Transverse colon (tissue), 4 donors: ENCODE results near the gene ARHGAP10. TPM values are rescaled to one million over a fixed set of nuclear protein-coding genes. Genes with fewer than 3 reads are reported as not detected.

Experiments
- DNase-seq: peaks from one replicate; pipeline ENCODE4 v3.0.0-alpha.2; 2019
- H3K27ac ChIP-seq, 4 donors: fragments of 200-600 bp; sonication (generic); 2 replicates each; pipeline ENCODE4 v1.5.1; 2016 to 2018; ENCODE audit warnings: inconsistent platforms in 4 of 4
- H3K27me3 ChIP-seq: fragments of 200-600 bp; sonication (generic); 2 replicates; pipeline ENCODE4 v1.5.1; 2017; ENCODE audit warnings: inconsistent platforms
- H3K36me3 ChIP-seq, 4 donors: fragments of 200-600 bp; sonication (generic); 2 replicates each; pipeline ENCODE4 v1.5.1; 2017 to 2019; ENCODE audit warnings: inconsistent platforms in 4 of 4
- H3K4me1 ChIP-seq, 4 donors: fragments of 200-600 bp; sonication (generic); 2 replicates each; pipeline ENCODE4 v1.5.1; 2017 to 2020; ENCODE audit warnings: inconsistent platforms in 4 of 4
- H3K4me3 ChIP-seq, 4 donors: fragments of 200-600 bp; sonication (generic); 1 replicate in 1 of 4; 2 replicates in 3 of 4; pipeline versions ENCODE4 v1.5.1 to v1.6.1; 2017 to 2019; ENCODE audit warnings: inconsistent platforms in 4 of 4
- H3K9me3 ChIP-seq, 2 donors: fragments of 200-600 bp; sonication (generic); 2 replicates each; pipeline ENCODE4 v1.5.1; 2017 to 2019; ENCODE audit warnings: inconsistent platforms in 2 of 2
- EP300 ChIP-seq: sonication (generic); formaldehyde crosslinking; IDR thresholded peaks from one replicate; pipeline ENCODE4 v1.6.1; 2017; ENCODE audit warnings: antibody characterized with exemption, low read depth
- POLR2A ChIP-seq: fragments of 450-650 bp; IDR thresholded peaks from one replicate; pipeline ENCODE4 v1.6.1; 2016; ENCODE audit warnings: antibody characterized with exemption, mild to moderate bottlenecking, moderate library complexity
- POLR2AphosphoS5 ChIP-seq, 3 donors: sonication (generic); formaldehyde crosslinking; IDR thresholded peaks; one replicate each; pipeline ENCODE4 v1.6.1; 2016; ENCODE audit warnings: antibody characterized with exemption in 3 of 3
- WGBS, 2 donors: methylation state at CpG; one replicate each; pipeline ENCODE4 v1.1.5; 2018; ENCODE audit warnings: low coverage in 1 of 2; 5-methylcytosine and 5-hydroxymethylcytosine counted together
- in situ Hi-C, 4 donors: fragments of 200-750 bp; cut with MboI; loops; one replicate each; pipeline versions ENCODE4 v1.15.0 to v1.15.1; 2017; ENCODE audit warnings: low sequenced_read_pairs in 3 of 4, low pct_ligation_motif_present in 1 of 4, low pct_unique_long_range_greater_than_20kb in 1 of 4
- intact Hi-C: fragments of 100-400 bp; cut with DNase I; formaldehyde crosslinking; loops from one replicate; pipeline ENCODE4 v1.15.1; 2023; ENCODE audit warnings: low total_unique reads
- total RNA-seq, 4 donors: library from RNA; depleted of rRNA; stranded (reverse); fragments of >200 nt; gene quantifications; one replicate each; pipeline ENCODE4 v1.1.0, GENCODE V29; 2016
- TF ChIP-seq, protein P1 (sequence below), 5 experiments: fragments of 200-600 bp in 3 of 5; fragments of 450-650 bp in 2 of 5; sonication (generic) in 3 of 5; IDR thresholded peaks; 1 replicate in 2 of 5; 2 replicates in 3 of 5; pipeline ENCODE4 v1.5.1; 2016 to 2017; ENCODE audit warnings: antibody characterized with exemption in 5 of 5, inconsistent platforms in 3 of 5, mild to moderate bottlenecking in 2 of 5, moderate library complexity in 1 of 5

ARHGAP10 gene
- total RNA-seq, 4 donors from 2014 or later: 14.7 to 27.3 (median 22.9) TPM

DNA sequence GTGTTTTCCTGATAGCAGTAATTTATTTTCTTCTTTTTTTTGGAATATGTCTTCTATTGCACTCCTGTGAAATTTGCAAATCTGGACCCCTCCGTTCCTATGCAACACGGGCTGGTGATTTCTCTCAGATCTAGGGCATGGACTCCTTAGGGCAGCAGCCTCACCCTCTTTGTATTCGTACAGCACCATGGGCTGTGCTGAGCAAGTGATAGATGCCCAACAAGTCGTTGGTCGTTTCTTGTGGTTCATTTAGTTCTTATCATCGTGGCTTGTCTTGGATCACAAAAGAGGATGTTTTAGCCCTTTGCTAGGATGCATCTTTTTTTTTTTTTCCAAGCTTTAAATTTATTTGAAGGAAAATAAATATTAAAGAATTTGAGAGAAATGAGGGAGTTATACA, 82.1 kb downstream of the ARHGAP10 start:
- in situ Hi-C loops: no loop called here
- no peak for DNase-seq
- H3K27ac ChIP-seq: peak overlapping the region in 2 of 4 donors; percentile 51 to 54
- intact Hi-C loops: no loop called here
- 84 to 91% methylated on average over 3 to 6 of the region's 6 CpGs for WGBS, 2 donors
- TF ChIP-seq POLR2A (no peak), EP300 (no peak), POLR2AphosphoS5 (IDR thresholded peaks at IDR 0.05) (no peak)
- TF ChIP-seq, protein P1, sequence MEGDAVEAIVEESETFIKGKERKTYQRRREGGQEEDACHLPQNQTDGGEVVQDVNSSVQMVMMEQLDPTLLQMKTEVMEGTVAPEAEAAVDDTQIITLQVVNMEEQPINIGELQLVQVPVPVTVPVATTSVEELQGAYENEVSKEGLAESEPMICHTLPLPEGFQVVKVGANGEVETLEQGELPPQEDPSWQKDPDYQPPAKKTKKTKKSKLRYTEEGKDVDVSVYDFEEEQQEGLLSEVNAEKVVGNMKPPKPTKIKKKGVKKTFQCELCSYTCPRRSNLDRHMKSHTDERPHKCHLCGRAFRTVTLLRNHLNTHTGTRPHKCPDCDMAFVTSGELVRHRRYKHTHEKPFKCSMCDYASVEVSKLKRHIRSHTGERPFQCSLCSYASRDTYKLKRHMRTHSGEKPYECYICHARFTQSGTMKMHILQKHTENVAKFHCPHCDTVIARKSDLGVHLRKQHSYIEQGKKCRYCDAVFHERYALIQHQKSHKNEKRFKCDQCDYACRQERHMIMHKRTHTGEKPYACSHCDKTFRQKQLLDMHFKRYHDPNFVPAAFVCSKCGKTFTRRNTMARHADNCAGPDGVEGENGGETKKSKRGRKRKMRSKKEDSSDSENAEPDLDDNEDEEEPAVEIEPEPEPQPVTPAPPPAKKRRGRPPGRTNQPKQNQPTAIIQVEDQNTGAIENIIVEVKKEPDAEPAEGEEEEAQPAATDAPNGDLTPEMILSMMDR (IDR thresholded peaks at IDR 0.05): no peak
- H3K27me3 ChIP-seq: no peaks in the 10 kb centered on the region
- no peaks in the 10 kb centered on the region for H3K9me3 ChIP-seq
- H3K36me3 ChIP-seq: no peaks in the 10 kb centered on the region
- peaks cover 8 to 55% (median 13%) of the 10 kb centered on the region in 4 donors for H3K4me1 ChIP-seq
- H3K4me3 ChIP-seq: no peak overlapping the region

GRCh38 chr4:147814376-147814775, 82.5 kb downstream of the ARHGAP10 start:
- no peaks in the 10 kb centered on the region for H3K27me3 ChIP-seq
- peaks cover 8 to 53% (median 13%) of the 10 kb centered on the region in 4 donors for H3K4me1 ChIP-seq
- no peaks in the 10 kb centered on the region for H3K36me3 ChIP-seq
- WGBS, 2 donors: 93 to 94% methylated on average over 3 of the region's 3 CpGs
- no peak for DNase-seq
- TF ChIP-seq POLR2A (no peak), EP300 (no peak), POLR2AphosphoS5 (IDR thresholded peaks at IDR 0.05) (no peak)
- TF ChIP-seq, protein P1 (IDR thresholded peaks at IDR 0.05): no peak
- peak overlapping the region in 2 of 4 donors; percentile 51 to 74 for H3K27ac ChIP-seq
- intact Hi-C loops (no loop called here), in situ Hi-C loops (no loop called here)
- no peaks in the 10 kb centered on the region for H3K9me3 ChIP-seq
- no peak overlapping the region for H3K4me3 ChIP-seq

DNA sequence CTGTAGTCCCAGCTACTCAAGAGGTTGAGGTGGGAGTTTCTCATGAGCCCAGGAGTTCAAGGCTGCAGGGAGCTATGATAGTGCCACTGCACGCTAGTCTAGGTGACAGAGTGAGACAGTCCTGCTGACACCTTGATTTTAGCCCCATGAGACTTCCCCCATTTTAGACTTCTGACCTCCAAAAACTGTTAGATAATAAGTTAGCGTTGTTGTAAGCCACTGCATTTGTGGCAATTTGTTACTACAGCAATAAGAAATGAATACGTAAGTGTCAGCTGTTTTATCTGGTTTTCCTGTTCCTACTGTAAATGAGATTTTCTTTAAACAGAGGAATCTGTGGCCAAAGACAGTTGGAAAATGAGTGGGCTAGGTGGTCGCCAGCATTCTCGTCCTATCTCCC, 83.9 kb downstream of the ARHGAP10 start:
- Histone ChIP-seq H3K9me3 (no peaks in the 10 kb centered on the region), H3K36me3 (no peaks in the 10 kb centered on the region), H3K4me3 (no peak overlapping the region), H3K27me3 (no peaks in the 10 kb centered on the region), H3K4me1 (peaks cover 8 to 46% (median 13%) of the 10 kb centered on the region in 4 donors), H3K27ac (peak overlapping the region; percentile 37 to 74 (median 56))
- TF ChIP-seq EP300: no peak
- TF ChIP-seq, protein P1 (IDR thresholded peaks at IDR 0.05): no peak
- no peak for TF ChIP-seq POLR2AphosphoS5 (IDR thresholded peaks at IDR 0.05)
- TF ChIP-seq POLR2A: no peak
- intact Hi-C loops: no loop called here
- no peak for DNase-seq
- in situ Hi-C loops: no loop called here
- WGBS, 2 donors: 50 to 83% methylated on average over 2 to 5 of the region's 5 CpGs

DNA sequence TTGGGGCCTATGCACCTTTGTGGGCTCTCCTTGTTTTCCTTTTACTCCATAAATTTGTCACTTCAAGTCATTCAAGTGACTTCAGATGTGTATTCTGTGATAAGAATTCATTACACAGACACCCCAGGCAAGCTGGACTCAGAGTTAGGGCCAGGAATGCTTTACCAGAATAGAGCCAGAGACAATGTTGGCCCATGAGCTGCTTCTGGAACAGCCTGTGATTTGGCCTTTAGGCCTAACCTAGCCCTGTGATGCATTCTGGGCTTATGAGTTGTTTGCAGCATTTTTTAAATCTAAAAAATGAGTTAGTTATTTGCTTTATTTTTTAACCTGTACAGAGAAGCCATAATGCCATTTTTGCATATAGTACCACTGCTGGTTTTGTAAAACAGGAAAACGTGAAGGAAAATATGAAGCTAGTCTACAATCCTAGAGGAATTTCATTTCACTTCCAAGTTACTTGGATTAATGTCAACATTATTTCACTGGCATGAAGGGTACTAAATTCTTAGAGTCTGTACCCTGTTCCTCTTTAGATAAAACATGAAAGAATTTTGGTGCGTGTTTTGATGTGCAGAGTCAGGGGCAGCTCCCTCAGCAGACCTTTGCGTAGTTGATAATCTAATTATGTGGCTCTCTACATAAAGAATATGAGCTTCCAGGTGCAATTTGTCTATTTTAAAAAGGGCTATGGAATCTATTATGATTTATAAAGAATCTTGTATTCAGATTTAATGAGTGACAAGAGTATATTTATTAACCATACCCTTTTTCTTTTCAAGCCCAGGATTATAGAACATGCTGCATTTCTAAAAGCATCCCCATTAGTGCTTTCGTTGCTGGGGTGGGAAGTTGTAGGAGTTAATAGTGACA, 84.7 kb downstream of the ARHGAP10 start:
- Histone ChIP-seq H3K27me3 (no peaks in the 10 kb centered on the region), H3K27ac (peak overlapping the region; percentile 37 to 74 (median 56)), H3K9me3 (no peaks in the 10 kb centered on the region), H3K36me3 (no peaks in the 10 kb centered on the region), H3K4me3 (no peak overlapping the region), H3K4me1 (peaks cover 10 to 55% (median 18%) of the 10 kb centered on the region in 4 donors)
- intact Hi-C loops: no loop called here
- WGBS, 2 donors: 70 to 86% methylated on average over 3 to 4 of the region's 4 CpGs
- TF ChIP-seq EP300 (no peak), POLR2A (no peak), POLR2AphosphoS5 (IDR thresholded peaks at IDR 0.05) (no peak)
- TF ChIP-seq, protein P1 (IDR thresholded peaks at IDR 0.05): no peak
- no peak for DNase-seq
- in situ Hi-C loops: no loop called here
